SK-N-SH (cell line): ENCODE measurements around the gene GPATCH11. TPM values are rescaled to one million over a fixed set of nuclear protein-coding genes. Genes with fewer than 3 reads are reported as not detected.

Experiments used
- CTCF ChIA-PET: fragments of 300-600, 350-600 bp; formaldehyde crosslinking; extraction: SDS; loops from one replicate; lab custom pipeline; 2021; lab: Yijun Ruan, JAX
- POLR2A ChIA-PET: fragments of 350-600 bp; sonication (Branson Sonifier 250); formaldehyde crosslinking; extraction: SDS; loops from one replicate; lab custom pipeline; 2020; ENCODE audit warnings: antibody characterized with exemption, inconsistent platforms; lab: Yijun Ruan, JAX
- DNase-seq: peaks from one replicate; pipeline ENCODE4 v3.0.0; 2012
- H2AFZ ChIP-seq: fragments of 200-600 bp; sonication (generic); 2 replicates; pipeline ENCODE4 v1.8.1; 2016; ENCODE audit warnings: antibody characterized with exemption, mild to moderate bottlenecking, low read depth
- H3F3A ChIP-seq: fragments of 200-600 bp; sonication (generic); replicated peaks from 2 replicates; pipeline ENCODE3; 2016; ENCODE audit warnings: antibody characterized with exemption, mild to moderate bottlenecking; ENCODE audit not compliant: insufficient read depth
- H3K27ac ChIP-seq, 2 experiments: fragments of 200-500 bp in 1 of 2; fragments of 200-600 bp in 1 of 2; sonication (Bioruptor generic) in 1 of 2; sonication (generic), shearing (Covaris generic) in 1 of 2; 2 replicates each; pipeline versions ENCODE4 v1.5.1 to v1.6.1; 2014 to 2016; ENCODE audit warnings: low read depth in 2 of 2, inconsistent platforms in 1 of 2, low read length in 1 of 2, mild to moderate bottlenecking in 1 of 2, mixed read lengths in 1 of 2
- H3K27me3 ChIP-seq: fragments of 200-600 bp; sonication (generic), shearing (Covaris generic); 2 replicates; pipeline ENCODE4 v1.6.1; 2016; ENCODE audit warnings: mixed run types; ENCODE audit not compliant: insufficient read depth
- H3K36me3 ChIP-seq, 2 experiments: fragments of 200-500 bp in 1 of 2; fragments of 200-600 bp in 1 of 2; sonication (Bioruptor generic) in 1 of 2; sonication (generic) in 1 of 2; replicated peaks in 1 of 2; 2 replicates each; pipeline versions ENCODE3 to v1.5.1; 2014 to 2016; ENCODE audit warnings: low read length in 1 of 2, mild to moderate bottlenecking in 1 of 2; ENCODE audit not compliant: insufficient read depth in 2 of 2, control insufficient read depth in 1 of 2
- H3K4me1 ChIP-seq, 2 experiments: fragments of 200-500 bp in 1 of 2; fragments of 200-600 bp in 1 of 2; sonication (Bioruptor generic) in 1 of 2; sonication (generic), shearing (Covaris generic) in 1 of 2; 2 replicates each; pipeline versions ENCODE4 v1.5.1 to v1.6.1; 2014 to 2016; ENCODE audit warnings: low read depth in 1 of 2, low read length in 1 of 2, mixed run types in 1 of 2; ENCODE audit not compliant: insufficient read depth in 2 of 2, control insufficient read depth in 1 of 2
- H3K4me2 ChIP-seq: fragments of 200-600 bp; sonication (generic), shearing (Covaris generic); 2 replicates; pipeline ENCODE4 v1.6.1; 2017; ENCODE audit warnings: mixed run types
- H3K4me3 ChIP-seq, 2 experiments: fragments of 200-500 bp in 1 of 2; fragments of 200-600 bp in 1 of 2; sonication (Bioruptor generic) in 1 of 2; sonication (generic), shearing (Covaris generic) in 1 of 2; 2 replicates each; pipeline versions ENCODE4 v1.5.1 to v1.8.1; 2014 to 2016; ENCODE audit warnings: low read depth in 2 of 2, inconsistent platforms in 1 of 2, low read length in 1 of 2, mild to moderate bottlenecking in 1 of 2, mixed read lengths in 1 of 2, moderate library complexity in 1 of 2
- H3K79me2 ChIP-seq: fragments of 200-600 bp; sonication (generic); 2 replicates; pipeline ENCODE4 v1.8.1; 2017; ENCODE audit warnings: mild to moderate bottlenecking; ENCODE audit not compliant: insufficient read depth
- H3K9ac ChIP-seq: fragments of 200-600 bp; sonication (generic); 2 replicates; pipeline ENCODE4 v1.6.1; 2017; ENCODE audit warnings: mixed run types
- H3K9me2 ChIP-seq: fragments of 200-600 bp; sonication (generic); 2 replicates; pipeline ENCODE4 v1.6.1; 2017; ENCODE audit warnings: mixed run types
- H3K9me3 ChIP-seq: fragments of 200-600 bp; sonication (generic); 2 replicates; pipeline ENCODE4 v1.6.1; 2017; ENCODE audit warnings: mixed run types, mild to moderate bottlenecking, moderate library complexity
- H4K20me1 ChIP-seq: fragments of 200-600 bp; sonication (generic); 2 replicates; pipeline ENCODE4 v1.6.1; 2017; ENCODE audit warnings: mild to moderate bottlenecking, mixed run types; ENCODE audit not compliant: insufficient read depth
- ELF1 ChIP-seq: IDR thresholded peaks from 2 replicates; pipeline ENCODE4 v1.4.0; 2012
- FOSL2 ChIP-seq: IDR thresholded peaks from 2 replicates; pipeline ENCODE4 v1.4.0; 2012; ENCODE audit warnings: low read depth, mild to moderate bottlenecking, moderate library complexity, borderline replicate concordance
- JUND ChIP-seq: IDR thresholded peaks from 2 replicates; pipeline ENCODE4 v1.4.0; 2012
- MXI1 ChIP-seq: IDR thresholded peaks from 2 replicates; pipeline ENCODE4 v1.6.1; 2012; ENCODE audit warnings: mild to moderate bottlenecking, low read depth, low read length, improper control_type of control experiment
- NRF1 ChIP-seq: IDR thresholded peaks from 2 replicates; pipeline ENCODE4 v1.6.1; 2012; ENCODE audit warnings: low read depth, mild to moderate bottlenecking, low read length
- POLR2AphosphoS5 ChIP-seq: IDR thresholded peaks from 2 replicates; pipeline ENCODE4 v1.6.1; 2012; ENCODE audit warnings: low read depth, low read length
- RAD21 ChIP-seq: IDR thresholded peaks from 2 replicates; pipeline ENCODE4 v1.6.1; 2012; ENCODE audit warnings: mild to moderate bottlenecking, low read length
- RCOR1 ChIP-seq: fragments of 150-350 bp; IDR thresholded peaks from 2 replicates; pipeline ENCODE4 v1.6.1; 2017; ENCODE audit warnings: antibody characterized with exemption, low read length
- RXRA ChIP-seq: IDR thresholded peaks from 2 replicates; pipeline ENCODE4 v1.4.0; 2012; ENCODE audit warnings: low read depth, mild to moderate bottlenecking, borderline replicate concordance
- SMC3 ChIP-seq: IDR thresholded peaks from 2 replicates; pipeline ENCODE4 v1.6.1; 2012; ENCODE audit warnings: low read depth, low read length, improper control_type of control experiment
- TAF1 ChIP-seq: IDR thresholded peaks from 2 replicates; pipeline ENCODE4 v1.6.1; 2012; ENCODE audit warnings: low read depth, mild to moderate bottlenecking, low read length, moderate library complexity, borderline replicate concordance
- TCF12 ChIP-seq: IDR thresholded peaks from 2 replicates; pipeline ENCODE4 v1.4.0; 2012
- WGBS: methylation state at CpG from one replicate; pipeline ENCODE4 v1.1.6; 2017; ENCODE audit warnings: low lambda C conversion rate; 5-methylcytosine and 5-hydroxymethylcytosine counted together
- polyA plus RNA-seq, 3 experiments: library from polyadenylated mRNA; depleted of rRNA; stranded (reverse); fragments of >200 nt; gene quantifications; 2 replicates each; pipeline ENCODE4 v1.2.3, GENCODE V29; 2012
- TF ChIP-seq, protein P1 (sequence below): IDR thresholded peaks from 2 replicates; pipeline ENCODE4; 2012
- TF ChIP-seq, protein P2 (sequence below): IDR thresholded peaks from 2 replicates; pipeline ENCODE4 v1.6.1; 2012; ENCODE audit warnings: mild to moderate bottlenecking, low read depth, low read length, moderate library complexity
- TF ChIP-seq, protein P3 (sequence below): fragments of 200-600 bp; sonication (generic); IDR thresholded peaks from 2 replicates; pipeline ENCODE4 v1.6.1; 2017; ENCODE audit warnings: antibody characterized with exemption, mild to moderate bottlenecking, moderate library complexity
- TF ChIP-seq, protein P4 (sequence below): IDR thresholded peaks from 2 replicates; pipeline ENCODE4 v1.4.0; 2012; ENCODE audit warnings: low read depth, borderline replicate concordance
- TF ChIP-seq, protein P5 (sequence below): IDR thresholded peaks from 2 replicates; pipeline ENCODE4 v1.4.0; 2012; ENCODE audit warnings: low read depth

GPATCH11 gene
- polyA plus RNA-seq, 1 of the 3 experiments (the other 2 are of a cell fraction): 2.9 TPM

DNA sequence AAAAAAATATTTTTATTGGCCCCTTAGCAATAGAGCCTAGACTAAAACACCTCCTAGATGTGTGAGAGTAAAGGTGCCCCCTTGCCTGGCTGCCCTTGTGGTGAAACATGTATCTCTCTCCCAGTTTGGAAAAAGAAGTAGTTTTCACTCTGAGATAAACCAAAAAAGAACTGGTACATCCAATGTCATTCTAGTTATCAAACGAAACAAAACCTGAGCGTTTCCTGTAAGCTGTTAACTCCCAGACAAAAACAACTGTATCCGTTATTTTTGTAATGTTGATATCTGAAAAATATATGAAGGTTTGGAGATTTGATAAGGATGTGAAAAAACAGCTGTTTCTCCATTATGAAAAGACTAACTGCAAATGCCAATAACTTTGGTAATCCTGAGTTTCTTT, 24.5 kb upstream of the GPATCH11 start:
- Histone ChIP-seq H4K20me1 (no peaks in the 10 kb centered on the region), H2AFZ (no peak overlapping the region), H3K27ac (no peak overlapping the region), H3K79me2 (no peaks in the 10 kb centered on the region), H3K4me1 (no peaks in the 10 kb centered on the region), H3K4me2 (no peak overlapping the region), H3K36me3 (peaks cover 71 to 79% of the 10 kb centered on the region in 2 experiments), H3K4me3 (no peak overlapping the region), H3K9me3 (no peaks in the 10 kb centered on the region), H3F3A (no peaks in the 10 kb centered on the region), H3K27me3 (no peaks in the 10 kb centered on the region)
- CTCF ChIA-PET: interaction anchor here (0.8 to 1.1 kb wide), 2 partner anchors 9 to 19 kb away, joined by 3 to 4 read pairs; no protein-coding TSS in a partner anchor
- WGBS: 98% methylated on average over 3 of the region's 3 CpGs
- no peak for DNase-seq
- POLR2A ChIA-PET: no interaction called here
- TF ChIP-seq JUND: no peak
- TF ChIP-seq MXI1: no peak
- TF ChIP-seq RCOR1: no peak
- TF ChIP-seq, protein P1, sequence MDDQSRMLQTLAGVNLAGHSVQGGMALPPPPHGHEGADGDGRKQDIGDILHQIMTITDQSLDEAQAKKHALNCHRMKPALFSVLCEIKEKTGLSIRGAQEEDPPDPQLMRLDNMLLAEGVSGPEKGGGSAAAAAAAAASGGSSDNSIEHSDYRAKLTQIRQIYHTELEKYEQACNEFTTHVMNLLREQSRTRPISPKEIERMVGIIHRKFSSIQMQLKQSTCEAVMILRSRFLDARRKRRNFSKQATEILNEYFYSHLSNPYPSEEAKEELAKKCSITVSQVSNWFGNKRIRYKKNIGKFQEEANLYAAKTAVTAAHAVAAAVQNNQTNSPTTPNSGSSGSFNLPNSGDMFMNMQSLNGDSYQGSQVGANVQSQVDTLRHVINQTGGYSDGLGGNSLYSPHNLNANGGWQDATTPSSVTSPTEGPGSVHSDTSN: no peak
- no peak for TF ChIP-seq TCF12
- no peak for TF ChIP-seq SMC3
- no peak for TF ChIP-seq ELF1
- TF ChIP-seq, protein P2, sequence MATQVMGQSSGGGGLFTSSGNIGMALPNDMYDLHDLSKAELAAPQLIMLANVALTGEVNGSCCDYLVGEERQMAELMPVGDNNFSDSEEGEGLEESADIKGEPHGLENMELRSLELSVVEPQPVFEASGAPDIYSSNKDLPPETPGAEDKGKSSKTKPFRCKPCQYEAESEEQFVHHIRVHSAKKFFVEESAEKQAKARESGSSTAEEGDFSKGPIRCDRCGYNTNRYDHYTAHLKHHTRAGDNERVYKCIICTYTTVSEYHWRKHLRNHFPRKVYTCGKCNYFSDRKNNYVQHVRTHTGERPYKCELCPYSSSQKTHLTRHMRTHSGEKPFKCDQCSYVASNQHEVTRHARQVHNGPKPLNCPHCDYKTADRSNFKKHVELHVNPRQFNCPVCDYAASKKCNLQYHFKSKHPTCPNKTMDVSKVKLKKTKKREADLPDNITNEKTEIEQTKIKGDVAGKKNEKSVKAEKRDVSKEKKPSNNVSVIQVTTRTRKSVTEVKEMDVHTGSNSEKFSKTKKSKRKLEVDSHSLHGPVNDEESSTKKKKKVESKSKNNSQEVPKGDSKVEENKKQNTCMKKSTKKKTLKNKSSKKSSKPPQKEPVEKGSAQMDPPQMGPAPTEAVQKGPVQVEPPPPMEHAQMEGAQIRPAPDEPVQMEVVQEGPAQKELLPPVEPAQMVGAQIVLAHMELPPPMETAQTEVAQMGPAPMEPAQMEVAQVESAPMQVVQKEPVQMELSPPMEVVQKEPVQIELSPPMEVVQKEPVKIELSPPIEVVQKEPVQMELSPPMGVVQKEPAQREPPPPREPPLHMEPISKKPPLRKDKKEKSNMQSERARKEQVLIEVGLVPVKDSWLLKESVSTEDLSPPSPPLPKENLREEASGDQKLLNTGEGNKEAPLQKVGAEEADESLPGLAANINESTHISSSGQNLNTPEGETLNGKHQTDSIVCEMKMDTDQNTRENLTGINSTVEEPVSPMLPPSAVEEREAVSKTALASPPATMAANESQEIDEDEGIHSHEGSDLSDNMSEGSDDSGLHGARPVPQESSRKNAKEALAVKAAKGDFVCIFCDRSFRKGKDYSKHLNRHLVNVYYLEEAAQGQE: no peak
- TF ChIP-seq RXRA: no peak
- no peak for TF ChIP-seq NRF1
- no peak for TF ChIP-seq POLR2AphosphoS5
- TF ChIP-seq TAF1: no peak
- no peak for TF ChIP-seq FOSL2
- no peak for TF ChIP-seq RAD21
- TF ChIP-seq, all 33 proteins: peak for 0
- no peaks in the 10 kb centered on the region for H3K9me2 ChIP-seq
- H3K9ac ChIP-seq: no peak overlapping the region

DNA sequence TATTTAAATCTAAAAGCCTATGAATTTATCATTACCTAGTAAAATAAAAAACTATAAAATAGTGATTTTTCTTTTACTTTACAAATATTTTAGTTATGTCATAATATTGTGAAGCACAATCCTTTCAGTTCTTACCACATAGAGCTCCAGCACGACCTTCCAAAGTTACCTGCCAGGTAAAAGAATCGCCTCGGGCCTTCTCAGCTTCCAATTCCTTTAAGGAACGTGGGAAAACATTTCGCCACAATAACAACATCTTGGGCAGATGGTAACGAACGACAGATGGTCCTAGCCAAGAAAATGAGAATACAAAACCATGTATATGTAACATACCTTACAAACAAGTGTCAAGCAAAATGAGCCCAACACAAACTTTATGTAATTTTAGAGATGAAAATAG, 23.9 kb upstream of the GPATCH11 start:
- H3K4me2 ChIP-seq: no peak overlapping the region
- no peak overlapping the region for H3K27ac ChIP-seq
- H3K27me3 ChIP-seq: no peaks in the 10 kb centered on the region
- H3K36me3 ChIP-seq: peaks cover 70 to 76% of the 10 kb centered on the region in 2 experiments
- no peak for DNase-seq
- ChIA-PET CTCF (interaction anchor here (0.8 to 1.1 kb wide), 2 partner anchors 9 to 19 kb away, joined by 3 to 4 read pairs; no protein-coding TSS in a partner anchor), POLR2A (no interaction called here)
- no peaks in the 10 kb centered on the region for H3K9me3 ChIP-seq
- no peaks in the 10 kb centered on the region for H3K4me1 ChIP-seq
- H3K79me2 ChIP-seq: no peaks in the 10 kb centered on the region
- no peak overlapping the region for H2AFZ ChIP-seq
- H3F3A ChIP-seq: no peaks in the 10 kb centered on the region
- WGBS: 93% methylated on average over 7 of the region's 7 CpGs
- no peak overlapping the region for H3K4me3 ChIP-seq
- no peaks in the 10 kb centered on the region for H4K20me1 ChIP-seq
- H3K9me2 ChIP-seq: no peaks in the 10 kb centered on the region
- no peak overlapping the region for H3K9ac ChIP-seq
- TF ChIP-seq, protein P2: no peak
- TF ChIP-seq, protein P3, sequence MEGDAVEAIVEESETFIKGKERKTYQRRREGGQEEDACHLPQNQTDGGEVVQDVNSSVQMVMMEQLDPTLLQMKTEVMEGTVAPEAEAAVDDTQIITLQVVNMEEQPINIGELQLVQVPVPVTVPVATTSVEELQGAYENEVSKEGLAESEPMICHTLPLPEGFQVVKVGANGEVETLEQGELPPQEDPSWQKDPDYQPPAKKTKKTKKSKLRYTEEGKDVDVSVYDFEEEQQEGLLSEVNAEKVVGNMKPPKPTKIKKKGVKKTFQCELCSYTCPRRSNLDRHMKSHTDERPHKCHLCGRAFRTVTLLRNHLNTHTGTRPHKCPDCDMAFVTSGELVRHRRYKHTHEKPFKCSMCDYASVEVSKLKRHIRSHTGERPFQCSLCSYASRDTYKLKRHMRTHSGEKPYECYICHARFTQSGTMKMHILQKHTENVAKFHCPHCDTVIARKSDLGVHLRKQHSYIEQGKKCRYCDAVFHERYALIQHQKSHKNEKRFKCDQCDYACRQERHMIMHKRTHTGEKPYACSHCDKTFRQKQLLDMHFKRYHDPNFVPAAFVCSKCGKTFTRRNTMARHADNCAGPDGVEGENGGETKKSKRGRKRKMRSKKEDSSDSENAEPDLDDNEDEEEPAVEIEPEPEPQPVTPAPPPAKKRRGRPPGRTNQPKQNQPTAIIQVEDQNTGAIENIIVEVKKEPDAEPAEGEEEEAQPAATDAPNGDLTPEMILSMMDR: no peak
- TF ChIP-seq, protein P4, sequence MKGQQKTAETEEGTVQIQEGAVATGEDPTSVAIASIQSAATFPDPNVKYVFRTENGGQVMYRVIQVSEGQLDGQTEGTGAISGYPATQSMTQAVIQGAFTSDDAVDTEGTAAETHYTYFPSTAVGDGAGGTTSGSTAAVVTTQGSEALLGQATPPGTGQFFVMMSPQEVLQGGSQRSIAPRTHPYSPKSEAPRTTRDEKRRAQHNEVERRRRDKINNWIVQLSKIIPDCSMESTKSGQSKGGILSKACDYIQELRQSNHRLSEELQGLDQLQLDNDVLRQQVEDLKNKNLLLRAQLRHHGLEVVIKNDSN: no peak
- TF ChIP-seq MXI1: no peak
- TF ChIP-seq FOSL2: no peak
- TF ChIP-seq, protein P5, sequence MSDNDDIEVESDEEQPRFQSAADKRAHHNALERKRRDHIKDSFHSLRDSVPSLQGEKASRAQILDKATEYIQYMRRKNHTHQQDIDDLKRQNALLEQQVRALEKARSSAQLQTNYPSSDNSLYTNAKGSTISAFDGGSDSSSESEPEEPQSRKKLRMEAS: no peak
